Jurkat, Clone E6-1 (cell line): ENCODE data around the gene SMC4.

Experiments
- DNase-seq: peaks from one replicate; pipeline ENCODE4 v3.0.0-alpha.2; 2011; ENCODE audit warnings: low read depth, low spot score
- H3K4me3 ChIP-seq: 2 replicates; pipeline ENCODE4 v1.5.1; 2011; ENCODE audit warnings: mild to moderate bottlenecking, low read length, control low read depth, moderate library complexity

The SMC4 gene

DNA sequence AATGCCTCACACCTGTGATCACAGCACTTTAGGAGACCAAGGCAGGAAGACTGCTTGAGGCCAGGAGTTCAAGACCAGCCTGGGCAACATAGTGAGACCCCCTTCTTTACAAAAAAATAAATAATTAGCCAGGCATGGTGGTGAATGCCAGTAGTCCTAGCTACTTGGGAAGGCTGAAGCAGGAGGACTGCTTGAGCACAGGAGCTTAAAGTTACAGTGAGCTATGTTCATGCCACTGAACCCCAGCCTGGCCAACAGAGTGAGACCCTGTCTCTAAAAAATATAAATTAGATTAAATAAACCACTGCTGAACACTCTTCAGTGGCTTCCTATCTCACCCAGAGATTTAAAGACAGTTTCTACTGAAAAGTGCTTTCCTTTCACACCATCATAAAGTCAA lies 6.7 kb upstream of the SMC4 start:
- no peak overlapping the region for H3K4me3 ChIP-seq
- no peak for DNase-seq

DNA sequence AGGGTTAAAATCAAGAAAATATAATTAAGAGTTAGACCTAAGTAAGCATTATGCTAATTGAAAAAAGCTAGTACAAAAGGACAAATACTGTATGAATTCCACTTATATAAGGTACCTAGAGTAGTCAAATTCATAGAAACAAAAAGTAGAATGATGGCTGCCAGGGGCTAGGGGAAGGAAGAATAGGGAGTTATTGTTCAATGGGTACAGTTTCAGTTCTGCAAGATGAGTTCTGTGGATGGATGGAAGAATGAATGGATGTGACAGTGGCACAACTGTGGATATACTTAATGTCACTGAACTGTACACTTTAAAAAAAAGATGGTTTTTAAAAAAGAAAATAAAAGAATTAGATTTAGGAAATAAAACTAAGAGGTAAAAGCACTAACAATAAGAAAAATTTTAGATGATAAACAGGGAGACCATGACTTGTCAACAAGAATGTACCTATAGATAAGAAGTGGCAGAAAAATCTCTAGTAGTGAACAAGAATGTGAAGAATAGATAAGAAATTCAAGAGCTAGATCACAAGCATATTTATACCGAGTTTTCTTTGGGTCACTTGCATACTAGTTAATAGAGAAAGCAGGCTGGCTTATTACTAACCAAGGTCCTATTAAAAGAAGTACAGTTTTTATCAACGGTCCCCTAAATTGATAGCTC lies 6.0 kb upstream of the SMC4 start:
- no peak for DNase-seq
- H3K4me3 ChIP-seq = no peak overlapping the region

DNA sequence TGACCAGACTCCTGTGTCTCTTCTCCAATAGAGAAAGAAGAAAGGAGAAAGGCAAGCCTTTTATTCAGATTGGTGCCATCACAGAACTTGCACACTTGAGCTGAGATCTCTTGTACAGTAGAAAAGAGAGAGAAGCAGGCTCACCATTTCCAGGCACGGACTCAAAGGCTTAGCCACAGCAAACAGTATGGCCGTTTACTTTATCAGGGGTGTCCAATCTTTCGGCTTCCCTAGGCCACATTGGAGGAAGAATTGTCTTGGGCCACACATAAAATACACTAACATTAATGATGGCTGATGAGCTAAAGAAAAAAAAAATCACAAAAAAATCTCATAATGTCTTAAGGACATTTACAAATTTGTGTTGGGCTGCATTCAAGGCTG lies 5.4 kb upstream of the SMC4 start:
- no peak overlapping the region for H3K4me3 ChIP-seq
- no peak for DNase-seq

DNA sequence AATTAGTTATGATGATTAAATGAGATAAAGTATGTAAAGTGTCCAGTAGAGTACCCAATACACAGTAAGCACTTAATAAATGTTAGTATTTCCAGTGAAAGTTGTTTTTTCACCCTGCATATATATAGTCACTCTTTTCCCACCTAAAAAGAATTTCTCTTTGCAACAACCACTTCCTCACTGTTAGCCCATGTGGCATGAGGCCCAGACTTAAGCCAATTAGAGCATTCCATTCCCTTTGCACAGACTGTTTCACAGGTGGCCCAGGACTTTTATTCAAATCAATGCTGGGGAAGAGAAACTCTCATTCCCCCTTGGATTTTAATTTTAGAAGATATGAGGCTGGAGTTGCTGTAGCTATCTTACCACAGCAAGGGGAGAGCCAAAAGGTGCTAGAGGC lies 4.2 kb upstream of the SMC4 start:
- no peak overlapping the region for H3K4me3 ChIP-seq
- DNase-seq = peak; percentile 39

DNA sequence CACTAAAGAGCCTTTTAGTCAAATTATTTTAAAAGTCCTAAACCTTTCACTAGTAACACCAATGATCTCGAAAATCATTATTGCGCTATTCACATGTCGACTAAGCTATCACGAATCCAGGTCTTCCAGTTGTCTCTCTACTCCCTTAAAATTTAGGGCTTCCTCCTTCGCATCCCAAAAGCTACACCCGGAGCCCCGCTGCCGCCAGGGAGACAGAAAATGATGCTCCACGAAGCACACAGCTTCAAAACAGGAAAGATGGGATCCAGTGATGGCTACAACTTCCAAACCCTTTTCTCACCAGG lies 678 bp upstream of the SMC4 start:
- no peak for DNase-seq
- H3K4me3 ChIP-seq = peak overlapping the region; percentile 99

DNA sequence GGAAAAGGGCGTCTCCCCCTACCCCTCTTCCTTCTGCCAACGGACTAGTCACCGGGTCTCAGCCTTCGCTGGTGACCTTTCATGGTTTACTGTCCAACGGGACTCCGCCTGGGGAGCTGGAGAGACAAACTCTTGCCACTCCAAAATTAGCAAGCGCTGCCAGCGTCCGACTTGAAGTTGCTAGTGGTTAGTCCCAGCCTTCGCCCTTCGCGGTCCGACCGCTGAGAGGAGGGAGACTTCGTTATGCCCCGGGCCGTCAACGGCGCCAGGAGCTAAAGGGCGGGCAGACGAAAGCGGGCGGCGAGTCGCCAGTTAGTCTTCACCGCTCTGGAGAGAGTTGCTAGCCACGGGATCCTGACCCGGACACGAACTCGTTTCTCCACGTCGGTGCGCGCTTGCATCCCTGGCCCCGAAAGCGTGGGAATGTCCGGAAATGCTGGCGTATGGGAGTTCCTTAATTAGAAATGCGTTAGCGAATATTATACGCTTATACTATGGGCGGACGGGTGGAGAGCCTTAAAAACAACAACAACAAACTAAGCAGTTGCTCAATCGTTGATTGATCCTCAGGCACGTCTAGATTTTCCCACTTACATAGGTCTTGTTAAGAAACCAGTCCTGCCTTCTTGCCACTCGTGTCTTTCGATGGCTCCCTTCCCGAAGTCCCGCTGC lies 716 bp downstream of the SMC4 start:
- peak overlapping the region; percentile 99 for H3K4me3 ChIP-seq
- no peak for DNase-seq

DNA sequence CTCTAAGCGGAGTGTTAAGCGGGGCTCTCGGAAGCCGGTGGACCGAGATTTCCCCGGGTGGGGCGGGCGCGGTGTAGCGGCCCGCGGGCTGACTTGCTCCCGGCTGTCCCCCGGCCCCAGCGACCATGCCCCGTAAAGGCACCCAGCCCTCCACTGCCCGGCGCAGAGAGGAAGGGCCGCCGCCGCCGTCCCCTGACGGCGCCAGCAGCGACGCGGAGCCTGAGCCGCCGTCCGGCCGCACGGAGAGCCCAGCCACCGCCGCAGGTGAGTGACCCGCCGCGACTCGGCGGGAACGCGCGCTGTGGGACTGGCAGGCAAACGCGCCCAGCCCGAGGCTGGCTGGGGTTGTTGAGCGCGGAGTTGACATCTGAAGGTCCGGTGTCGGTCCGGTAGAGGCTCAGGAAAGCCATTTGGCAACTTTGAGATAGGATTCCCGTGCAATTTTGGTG lies 1.3 kb downstream of the SMC4 start:
- H3K4me3 ChIP-seq = peak overlapping the region; percentile 99
- no peak for DNase-seq

DNA sequence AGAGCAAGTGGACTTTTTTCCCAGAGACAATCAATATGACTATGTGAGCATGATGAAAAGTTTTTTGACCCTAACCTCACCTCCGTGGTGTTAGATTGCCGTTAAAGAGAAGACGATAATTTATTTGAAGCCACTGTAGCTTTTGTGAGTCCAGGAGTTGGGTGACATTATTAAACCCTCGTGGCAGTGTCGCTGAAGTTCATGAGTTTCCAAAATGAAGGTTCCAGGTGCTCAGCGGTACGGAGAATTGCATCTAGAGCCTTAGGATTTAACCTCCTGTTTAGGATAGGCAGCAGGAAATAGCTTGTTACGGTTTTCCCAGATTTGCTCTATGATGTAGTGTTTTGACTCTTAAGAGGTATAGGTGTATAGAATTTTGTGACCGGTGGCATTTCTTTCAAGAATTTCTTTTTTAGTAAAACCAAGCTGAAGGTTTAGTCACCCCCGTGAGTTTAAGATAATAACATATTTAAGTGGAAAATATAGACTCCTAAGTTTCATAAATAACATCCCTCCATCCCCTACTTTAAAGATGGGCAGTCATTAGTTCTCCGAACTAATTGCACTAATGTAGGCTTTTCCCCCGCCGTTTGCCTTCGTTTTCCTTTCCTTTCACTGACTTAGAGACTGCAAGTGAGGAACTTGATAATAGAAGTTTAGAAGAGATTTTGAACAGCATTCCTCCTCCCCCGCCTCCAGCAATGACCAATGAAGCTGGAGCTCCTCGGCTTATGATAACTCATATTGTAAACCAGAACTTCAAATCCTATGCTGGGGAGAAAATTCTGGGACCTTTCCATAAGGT lies 2.0 kb downstream of the SMC4 start:
- DNase-seq = no peak
- H3K4me3 ChIP-seq = peak overlapping the region; percentile 99

DNA sequence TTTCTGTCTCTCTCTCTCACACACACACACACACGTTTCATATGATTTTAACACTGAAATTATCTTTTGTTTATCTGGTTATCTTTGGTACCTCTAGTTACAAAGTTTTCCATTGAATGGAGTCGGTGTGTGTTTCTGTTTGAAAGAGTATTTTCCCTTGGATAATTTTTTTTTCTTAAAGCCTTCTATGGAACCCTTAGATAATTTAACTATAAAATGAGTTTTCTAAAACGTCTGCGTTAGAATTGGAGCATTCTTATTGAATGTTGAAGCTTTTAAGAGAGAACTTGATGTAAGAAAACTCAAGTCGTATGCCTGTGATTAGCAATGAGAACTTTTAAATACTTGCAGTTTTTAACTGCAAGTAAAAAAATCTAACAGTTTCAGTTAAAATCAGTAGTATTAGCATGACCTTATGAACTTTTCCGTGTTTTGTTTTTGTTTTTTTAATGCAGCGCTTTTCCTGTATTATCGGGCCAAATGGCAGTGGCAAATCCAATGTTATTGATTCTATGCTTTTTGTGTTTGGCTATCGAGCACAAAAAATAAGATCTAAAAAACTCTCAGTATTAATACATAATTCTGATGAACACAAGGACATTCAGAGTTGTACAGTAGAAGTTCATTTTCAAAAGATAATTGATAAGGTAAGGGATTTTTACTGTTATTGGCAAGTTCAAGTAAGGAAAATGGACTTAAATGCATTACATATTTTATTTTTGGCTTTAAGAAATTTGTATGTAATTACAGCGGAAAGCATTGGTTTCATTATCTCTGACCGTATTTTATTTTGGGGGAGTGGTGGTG lies 3.0 kb downstream of the SMC4 start:
- no peak for DNase-seq

DNA sequence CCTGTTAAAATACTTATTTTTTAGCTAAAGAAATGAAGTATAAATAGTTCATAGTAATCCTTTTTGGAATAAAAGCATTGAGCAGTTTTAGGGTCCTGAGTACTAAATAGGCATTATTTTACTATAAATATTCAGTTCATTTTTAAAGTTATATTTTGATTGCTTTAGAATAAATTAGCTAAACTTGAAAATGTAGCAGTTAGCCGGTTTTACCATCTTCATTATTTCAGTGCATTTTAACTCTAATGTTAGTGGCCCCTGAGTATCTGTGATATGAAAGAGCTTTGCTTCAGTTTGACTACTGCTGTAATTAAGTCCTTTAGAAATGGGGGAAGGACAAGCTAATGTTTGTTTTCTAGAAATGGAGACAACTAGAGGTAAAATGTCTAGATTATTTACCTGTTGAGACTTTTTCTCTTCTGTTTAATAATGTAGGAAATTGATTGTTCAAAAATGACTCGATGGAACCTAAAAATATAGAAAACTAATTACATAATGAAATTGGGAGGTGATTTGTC lies 3.6 kb downstream of the SMC4 start:
- no peak overlapping the region for H3K4me3 ChIP-seq
- DNase-seq = no peak

More for the DNA sequence above, 3.0 kb downstream of the SMC4 start:
- H3K4me3 ChIP-seq = peak overlapping the region; percentile 99

DNA sequence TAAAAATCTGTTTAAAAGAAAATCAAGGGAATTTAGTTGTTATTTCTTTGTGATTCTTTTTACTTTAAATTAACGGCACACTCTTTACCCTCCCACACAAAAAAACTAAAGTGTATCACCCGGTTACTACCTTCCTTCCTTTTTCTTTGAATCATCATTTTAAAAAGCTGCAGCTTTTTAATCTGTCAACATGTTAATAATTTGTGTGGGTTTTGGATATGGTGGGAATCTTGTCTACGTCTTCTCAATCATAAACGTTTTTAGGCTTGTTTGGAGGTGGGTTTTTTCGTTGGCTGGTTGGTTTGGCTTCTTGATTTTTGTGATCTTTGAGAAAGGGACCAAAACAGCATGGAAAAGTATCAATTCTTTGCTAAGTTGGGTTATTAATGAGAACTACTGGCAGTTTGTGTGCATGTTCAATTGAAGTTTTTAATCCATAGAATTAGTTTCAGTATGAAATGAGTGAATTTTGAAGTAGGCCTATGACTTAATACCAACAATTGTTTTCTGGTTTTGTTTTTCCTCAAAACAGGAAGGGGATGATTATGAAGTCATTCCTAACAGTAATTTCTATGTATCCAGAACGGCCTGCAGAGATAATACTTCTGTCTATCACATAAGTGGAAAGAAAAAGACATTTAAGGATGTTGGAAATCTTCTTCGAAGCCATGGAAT lies 4.5 kb downstream of the SMC4 start:
- H3K4me3 ChIP-seq = no peak overlapping the region
- no peak for DNase-seq

DNA sequence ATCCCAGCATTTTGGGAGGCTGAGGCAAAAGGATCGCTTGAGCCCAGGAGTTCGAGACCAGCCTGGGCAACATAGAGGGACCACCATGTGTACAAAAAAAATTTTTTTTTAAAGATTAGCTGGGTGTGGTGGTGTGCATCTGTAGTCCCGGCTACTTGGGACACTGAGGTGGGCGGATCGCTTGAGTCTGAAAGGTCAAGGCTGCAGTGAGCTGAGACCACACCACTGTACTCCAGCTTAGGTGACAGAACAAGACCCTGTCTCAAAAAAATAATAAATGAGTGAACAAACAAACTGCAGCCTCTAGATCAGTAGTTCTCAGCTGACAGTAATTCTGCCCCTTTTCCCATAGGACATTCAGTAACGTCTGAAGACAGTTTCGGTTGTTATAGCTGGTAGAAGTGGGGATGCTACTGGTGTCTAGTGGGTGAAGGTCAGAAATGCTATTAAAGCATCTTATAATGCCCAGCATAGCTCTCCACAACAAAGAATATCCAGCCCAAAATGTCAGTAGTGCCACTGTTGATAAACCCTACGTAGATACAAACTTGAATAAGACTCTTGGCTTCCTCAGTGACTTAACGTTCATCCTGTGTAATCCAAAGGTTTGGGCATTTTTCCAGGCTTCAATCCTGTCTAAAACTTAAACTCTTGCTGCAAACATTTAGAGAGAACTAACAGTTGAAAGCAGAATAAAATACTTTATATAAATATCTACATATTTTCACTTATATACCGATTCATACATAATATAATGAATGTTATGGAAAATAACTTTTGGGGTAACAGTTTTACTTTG lies 10.6 kb downstream of the SMC4 start:
- no peak for DNase-seq
- H3K4me3 ChIP-seq = no peak overlapping the region

DNA sequence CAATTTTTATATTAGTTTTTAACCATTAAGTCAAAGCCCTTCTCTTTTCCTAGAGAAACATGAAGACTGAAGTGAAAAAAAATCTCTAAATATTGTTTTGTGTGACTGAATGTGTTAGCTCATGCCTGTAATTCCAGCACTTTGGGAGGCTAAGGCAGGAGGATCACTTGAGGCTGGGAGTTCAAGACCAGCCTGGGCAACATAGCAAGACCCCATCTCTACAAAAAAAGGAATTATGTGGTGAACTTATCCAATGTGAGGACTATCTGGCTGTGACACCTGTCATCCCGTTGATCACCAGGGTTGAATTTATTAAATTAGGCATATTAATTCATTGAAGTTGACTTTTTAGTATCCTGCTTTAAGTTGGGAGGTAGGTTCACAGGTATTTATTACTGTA lies 13.0 kb downstream of the SMC4 start:
- H3K4me3 ChIP-seq = no peak overlapping the region
- DNase-seq = no peak

DNA sequence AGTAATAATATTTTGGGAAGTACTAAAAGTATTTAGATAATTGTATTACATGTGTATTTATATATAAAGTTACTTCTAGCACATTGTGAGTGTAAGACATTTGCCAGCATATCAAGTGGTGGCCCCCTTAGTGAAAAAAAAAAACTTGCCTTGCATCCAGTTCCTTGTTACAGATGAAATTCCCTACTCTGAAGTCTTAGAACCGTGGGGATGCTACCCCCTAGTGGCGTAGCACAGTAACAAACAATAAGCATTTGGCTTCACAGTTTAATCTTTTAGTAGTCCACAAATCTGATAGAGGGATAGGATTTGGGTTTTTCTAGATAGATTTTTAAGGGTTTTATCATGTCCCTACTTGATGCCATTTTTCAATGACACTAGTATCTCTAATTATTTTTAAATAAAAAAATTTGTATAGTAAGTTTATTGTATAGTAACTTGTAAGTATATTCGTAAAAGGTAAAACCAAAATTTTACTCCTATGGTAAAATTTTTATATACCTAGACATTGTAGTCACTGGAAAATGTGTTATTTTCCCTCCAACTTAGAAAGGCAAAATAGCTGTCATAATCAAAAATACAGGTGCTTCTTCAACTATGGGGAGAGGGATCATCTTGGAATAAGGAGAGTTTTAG lies 14.3 kb downstream of the SMC4 start:
- peak; percentile 79 for DNase-seq
- no peak overlapping the region for H3K4me3 ChIP-seq

DNA sequence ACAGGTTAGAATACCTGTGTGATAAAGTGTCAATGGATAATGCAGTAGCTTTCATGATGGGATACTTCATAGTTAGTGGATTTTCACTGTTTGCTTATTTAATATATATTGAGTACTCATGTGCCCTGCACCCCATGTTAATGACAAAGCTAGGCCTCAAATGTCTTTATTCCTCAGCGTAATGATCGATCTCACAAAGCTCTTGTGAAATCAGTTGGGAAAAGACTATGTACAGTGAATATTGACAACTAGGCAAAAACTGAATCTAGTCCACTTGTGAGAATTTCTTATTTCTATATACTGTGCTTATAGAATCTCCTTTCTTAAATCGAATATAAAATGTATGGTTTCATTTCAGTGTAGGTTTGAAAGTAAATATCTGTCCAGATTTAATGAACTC lies 17.9 kb downstream of the SMC4 start:
- no peak overlapping the region for H3K4me3 ChIP-seq
- no peak for DNase-seq

DNA sequence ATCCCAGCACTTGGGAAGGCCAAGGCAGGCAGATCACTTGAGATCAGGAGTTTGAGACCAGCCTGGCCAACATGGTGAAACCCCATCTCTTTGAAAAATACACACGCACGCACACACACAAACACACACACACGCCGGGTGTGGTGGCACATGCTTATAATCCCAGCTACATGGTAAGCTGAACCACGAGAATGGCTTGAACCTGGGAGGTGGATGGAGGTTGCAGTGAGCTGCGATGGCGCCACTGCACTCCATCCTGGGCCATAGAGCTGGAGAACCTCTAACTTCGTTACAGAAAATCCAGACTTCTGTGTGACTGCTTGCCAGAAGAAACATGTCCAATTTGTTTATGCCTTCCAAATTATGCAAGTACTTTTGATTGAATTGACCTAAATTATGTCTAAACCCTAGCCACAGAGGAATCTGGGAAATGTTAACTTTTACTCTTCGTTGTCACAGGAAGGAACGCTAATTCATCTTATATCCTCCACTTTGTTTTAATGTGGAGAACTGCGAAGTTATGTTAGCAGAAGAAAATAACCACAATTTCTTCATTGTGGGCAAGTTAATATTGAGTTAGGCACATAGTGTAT lies 28.5 kb downstream of the SMC4 start:
- no peak overlapping the region for H3K4me3 ChIP-seq
- peak; percentile 21 for DNase-seq

DNA sequence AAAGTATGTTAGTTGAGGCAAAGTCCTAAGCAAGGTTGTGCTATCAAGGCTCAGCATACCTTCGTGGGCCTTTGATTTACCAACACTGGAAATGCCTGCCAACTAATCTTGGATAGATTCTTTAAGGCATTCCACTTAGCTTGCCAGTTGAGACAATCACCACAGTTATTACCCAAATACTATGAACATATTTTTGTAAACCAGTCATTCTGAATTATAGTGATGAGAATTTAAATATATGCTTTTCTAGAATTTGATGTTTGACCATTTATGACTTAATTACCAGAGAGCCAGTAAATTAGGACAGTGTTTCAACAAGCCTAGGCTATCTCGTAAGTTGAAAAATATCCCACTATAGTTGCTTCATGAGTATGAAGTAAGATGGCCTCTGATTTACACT lies 34.6 kb downstream of the SMC4 start:
- no peak overlapping the region for H3K4me3 ChIP-seq
- DNase-seq = no peak
